GM21786 (cell line): ENCODE results near the gene PPIF.

Experiments used
- ATAC-seq: cut with Tn5 transposase; IDR thresholded peaks from one replicate; pipeline ENCODE4 v1.9.1; 2021; ENCODE audit not compliant: unreplicated experiment

Gene PPIF

DNA sequence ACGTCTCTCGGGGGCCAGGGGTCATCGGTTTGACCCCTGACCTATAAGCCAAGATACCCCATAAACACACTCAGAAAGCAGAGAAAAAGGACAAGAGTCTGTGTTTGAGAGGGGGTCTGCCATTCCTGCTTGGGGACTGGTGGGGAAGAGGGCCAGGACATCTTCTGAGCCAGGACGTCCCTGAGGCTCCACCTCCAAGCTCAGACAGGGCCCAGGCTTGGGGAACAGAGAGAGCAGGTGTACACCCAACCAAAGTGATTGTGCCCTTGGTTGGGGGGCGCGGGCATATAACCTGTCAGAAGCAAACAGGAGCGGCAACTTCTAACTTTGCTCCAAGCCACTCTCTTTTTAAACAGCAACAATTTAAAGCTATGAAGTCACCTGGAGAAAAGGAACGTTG is 33.9 kb upstream of the PPIF start:
- ATAC-seq: no peak

- ATAC-seq: no peak
Measured at GRCh38 chr10:79313911-79314439, 33.3 kb upstream of the PPIF start.

DNA sequence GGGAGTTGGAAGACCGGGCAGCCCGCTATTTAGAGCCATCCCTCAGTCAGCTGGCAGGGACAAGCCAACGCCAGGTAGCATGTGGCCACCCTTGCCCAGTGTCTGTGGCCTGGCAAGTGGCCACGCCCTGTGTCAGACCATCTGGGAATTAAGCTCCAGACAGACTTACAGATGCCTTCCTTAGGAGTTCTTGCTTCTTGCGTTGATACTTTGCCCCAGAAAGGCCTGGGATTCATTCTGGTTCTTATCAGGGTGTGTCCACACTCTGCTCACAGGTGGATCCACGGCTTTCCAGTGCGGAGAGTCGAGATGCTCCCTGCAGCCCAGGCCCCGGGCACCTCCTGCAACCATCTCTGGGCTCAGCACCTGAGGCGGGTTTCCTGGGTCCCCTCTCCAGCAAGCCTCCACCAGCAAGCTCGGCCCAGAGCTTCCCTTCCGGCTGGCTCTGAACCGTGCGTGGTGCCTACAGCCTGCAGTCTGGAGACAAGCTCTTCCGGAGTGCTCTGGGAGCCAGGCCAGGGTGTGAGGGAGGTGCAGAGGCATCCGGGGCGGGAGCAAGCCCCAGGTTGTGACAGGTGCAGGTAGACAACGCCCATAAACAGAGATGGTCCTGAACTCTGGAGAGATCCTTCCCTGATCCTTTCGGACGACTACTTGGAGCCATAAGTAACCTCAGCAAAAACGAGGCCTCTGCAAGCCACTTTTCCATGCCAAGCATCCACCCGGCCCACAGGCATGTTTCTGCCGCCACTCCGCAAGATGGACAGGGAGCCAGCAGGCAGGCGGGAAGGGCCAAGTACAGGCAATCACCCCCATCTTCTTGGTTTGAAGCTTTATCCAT is 32.3 kb upstream of the PPIF start:
- ATAC-seq: no peak

DNA sequence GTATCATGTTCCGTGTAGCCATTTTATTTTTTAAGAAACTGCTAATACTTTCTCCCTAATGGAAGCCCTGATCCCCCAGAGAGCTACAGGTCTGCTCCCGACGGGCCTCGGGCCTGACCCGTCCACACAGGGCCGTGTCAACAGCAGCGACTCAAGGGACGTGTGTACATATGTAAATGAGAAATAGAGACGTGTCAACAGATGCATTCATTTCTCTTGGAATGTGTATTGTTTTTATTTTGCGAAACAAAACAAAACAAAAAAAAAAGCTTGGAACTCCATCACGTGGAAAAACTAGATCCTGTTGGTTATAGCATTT is 31.7 kb upstream of the PPIF start:
- ATAC-seq: no peak

GRCh38 chr10:79316671-79317431 is 30.4 kb upstream of the PPIF start:
- ATAC-seq: peak; percentile 85

DNA sequence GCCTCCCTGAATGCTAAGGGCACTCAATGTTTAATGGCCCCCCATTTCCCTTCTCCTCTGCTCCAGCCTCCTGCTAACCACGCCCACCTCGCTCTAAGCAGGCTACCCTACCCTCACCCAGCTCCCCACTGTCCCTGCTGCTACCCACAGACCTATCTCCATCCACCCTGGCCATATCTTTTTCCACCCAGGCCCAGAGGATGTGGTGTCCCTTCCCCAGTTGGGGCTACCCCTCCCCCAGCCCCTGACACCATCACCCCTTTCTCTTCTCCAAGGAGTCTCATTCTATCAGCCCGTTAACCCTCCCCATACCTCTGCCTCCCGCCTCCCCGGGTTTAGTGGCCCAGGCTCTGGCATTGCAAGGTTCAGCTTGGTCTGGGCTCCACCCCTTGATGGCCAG is 28.9 kb upstream of the PPIF start:
- ATAC-seq: no peak

DNA sequence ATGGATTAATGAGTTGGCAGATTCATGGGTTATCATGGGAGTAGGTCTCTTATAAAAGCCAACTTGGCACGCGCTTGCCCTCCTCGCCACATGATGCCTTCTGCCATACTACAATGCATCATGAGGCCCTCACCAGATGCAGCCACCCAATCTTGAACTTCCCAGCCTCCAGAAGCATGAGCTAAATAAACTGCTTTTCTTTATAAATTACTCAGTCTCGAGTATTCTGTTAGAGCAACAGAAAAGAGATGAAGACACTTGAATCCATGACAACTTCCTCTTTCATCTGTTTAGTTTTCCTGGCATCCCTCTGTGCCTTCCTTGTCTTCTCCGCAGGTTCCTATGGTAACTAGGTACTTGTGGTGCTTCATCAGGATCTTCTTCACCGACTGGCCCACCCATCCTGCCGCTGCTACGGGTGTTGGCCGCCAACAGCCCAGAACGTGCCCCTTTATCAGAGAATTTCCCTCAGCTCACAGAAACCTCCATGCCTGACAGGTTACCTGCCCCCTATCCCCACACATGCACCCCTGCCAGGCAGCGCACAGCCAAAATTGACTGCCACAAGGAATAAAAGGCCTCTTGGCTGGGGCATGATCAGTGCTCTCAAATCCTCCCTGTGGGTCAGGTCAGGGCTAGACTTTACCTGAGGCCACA is 28.0 kb upstream of the PPIF start:
- no peak for ATAC-seq

- ATAC-seq: no peak
Measured at GRCh38 chr10:79320316-79320715, 27.0 kb upstream of the PPIF start.

- no peak for ATAC-seq
Measured at GRCh38 chr10:79320820-79321493, 26.3 kb upstream of the PPIF start.

DNA sequence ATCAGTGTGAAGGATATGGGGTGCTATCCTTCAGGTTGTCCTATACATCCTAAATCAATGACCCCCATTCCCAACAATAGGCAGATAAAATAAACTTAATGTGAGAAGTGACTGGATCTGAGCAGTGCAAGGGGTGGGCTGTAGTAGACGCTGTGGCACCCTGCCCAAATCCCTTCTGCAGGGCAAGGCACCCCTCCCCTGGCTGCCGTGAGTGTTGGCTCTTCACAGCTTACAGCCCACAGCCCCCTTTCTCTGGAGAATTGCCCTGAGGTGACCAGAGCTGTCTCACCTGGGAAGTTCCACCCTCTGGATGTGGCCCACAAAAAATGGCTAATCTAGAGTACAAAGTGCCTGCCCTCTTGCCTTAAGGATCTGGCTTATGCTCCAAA is 25.8 kb upstream of the PPIF start:
- ATAC-seq: no peak

GRCh38 chr10:79321951-79322350 is 25.3 kb upstream of the PPIF start:
- ATAC-seq: no peak

DNA sequence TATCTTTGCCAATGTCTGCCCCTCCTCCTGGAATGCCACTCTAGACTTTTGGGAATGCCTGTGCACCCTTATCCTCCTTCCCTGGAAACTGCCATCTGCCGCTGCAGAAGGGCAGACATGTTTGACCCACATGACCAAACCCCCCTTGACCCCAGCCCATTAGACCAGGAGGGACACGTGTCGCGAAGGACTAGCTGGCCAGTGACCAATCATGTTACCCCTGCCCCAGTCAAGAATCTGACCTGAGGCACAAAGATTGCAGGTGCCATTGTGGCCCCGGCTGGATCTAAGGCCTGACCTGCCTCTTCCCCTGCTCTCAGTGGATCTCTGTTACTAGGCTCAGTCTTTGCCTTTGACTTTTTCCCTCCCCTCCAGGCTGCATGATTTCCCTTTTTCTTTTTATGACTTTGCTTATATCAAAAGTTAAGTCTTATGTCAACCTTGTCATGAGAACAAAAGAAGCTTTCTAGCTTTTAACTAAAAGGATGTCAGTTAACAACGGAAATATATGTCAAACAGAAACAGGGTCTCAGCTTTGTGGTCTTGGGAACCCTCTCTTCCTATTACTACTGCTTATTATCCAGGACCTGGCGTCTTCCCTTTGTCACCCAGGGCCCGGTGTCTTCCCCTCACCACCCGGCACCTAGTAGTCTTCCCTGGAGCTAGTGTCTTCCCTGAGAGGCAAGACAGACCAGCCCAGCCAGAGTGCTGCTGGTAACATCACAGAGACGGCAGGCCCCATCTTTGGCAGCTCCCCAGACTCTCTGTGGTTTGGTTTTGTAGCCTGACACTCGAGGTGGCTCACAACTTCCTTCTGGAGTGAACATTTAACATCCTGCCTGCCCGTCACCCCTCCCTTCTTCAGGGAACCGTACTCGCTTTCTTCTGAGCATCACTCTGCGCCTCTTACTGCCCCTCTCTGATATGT is 24.4 kb upstream of the PPIF start:
- peak; percentile 63 for ATAC-seq

DNA sequence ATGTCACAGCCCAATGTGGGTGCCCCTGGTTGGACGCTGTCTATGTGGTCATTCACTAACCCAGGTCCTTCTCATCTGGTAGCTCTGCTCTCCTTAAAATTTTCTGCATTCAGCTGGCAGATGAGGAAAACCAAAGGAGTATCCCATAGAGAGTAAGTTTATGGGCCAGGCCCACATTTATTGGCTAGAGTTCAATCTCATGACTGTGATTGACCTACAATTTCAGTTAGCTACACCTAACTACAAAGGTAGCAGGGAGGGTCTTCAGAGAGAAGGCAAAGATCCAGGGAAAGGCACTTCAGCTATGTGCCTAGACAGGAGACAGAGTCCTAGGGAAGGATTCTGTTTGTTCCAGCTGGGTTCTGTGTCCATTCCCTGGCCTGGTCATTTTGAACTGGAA is 23.7 kb upstream of the PPIF start:
- no peak for ATAC-seq

GRCh38 chr10:79324032-79324695 is 23.1 kb upstream of the PPIF start:
- ATAC-seq: no peak

GRCh38 chr10:79326361-79327089 is 20.7 kb upstream of the PPIF start:
- no peak for ATAC-seq

- no peak for ATAC-seq
Measured at GRCh38 chr10:79327090-79327457, 20.2 kb upstream of the PPIF start.

DNA sequence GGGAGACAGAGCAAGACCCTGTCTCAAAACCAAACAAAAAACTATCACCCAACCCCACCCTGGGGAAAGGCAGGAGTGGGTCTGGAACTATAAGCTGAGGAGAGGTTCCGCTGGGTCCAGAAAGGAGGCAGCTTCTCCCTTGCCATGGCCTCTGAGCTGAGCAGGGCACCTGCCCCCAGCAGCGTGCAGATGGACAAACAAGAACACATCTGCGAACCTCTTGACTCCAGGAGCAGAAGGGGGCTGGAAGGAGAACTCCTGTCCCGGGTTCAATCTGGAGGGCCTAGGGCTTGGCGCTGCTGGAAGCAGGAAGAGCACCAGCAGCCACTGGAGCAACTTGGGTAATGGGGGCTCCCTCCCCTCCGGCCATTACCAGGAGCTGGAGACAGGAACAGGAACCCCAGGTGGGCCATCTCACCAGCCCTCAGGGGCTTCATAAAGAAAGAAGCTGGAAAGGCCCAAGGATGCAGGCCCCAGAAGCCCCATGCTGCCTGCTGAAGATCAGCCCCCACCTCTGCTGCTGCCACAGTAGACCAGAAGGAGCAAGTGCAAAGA is 19.0 kb upstream of the PPIF start:
- ATAC-seq: no peak

GRCh38 chr10:79328737-79329504 is 18.3 kb upstream of the PPIF start:
- ATAC-seq: no peak
